ENCODE measurements around the gene OSMR. TPM values are rescaled to one million over a fixed set of nuclear protein-coding genes. Genes with fewer than 3 reads are reported as not detected.

Gene OSMR
- total and polyA plus RNA-seq, 2 donors (not counting 3 experiments of a cell fraction or from before 2014, with no cell fraction given) = 6.1 to 19.7 TPM

- ChIA-PET POLR2A (no interaction called here), CTCF (no interaction called here)
- intact Hi-C loops (cut with micrococcal nuclease) (no loop called here), dilution Hi-C loops (cut with MboI; ENCODE audit: extremely low pct_ligation_motif_present, low sequenced_read_pairs) (loop anchor here (25.0 kb wide), 1 partner anchor 388 kb away; no protein-coding TSS in a partner anchor)
- no TSS peak for BruUV-seq (replicated peaks)
- Histone ChIP-seq H4K20me1 (replicated peaks; ENCODE audit: control insufficient read depth, extremely low read depth, insufficient read depth, low read length) (no peaks in the 10 kb centered on the region), H3K4me3 (replicated peaks in 1 of 3; ENCODE audit: insufficient read depth in 1 of 3, low read depth in 1 of 3, low read length in 3 of 3) (no peak overlapping the region), H2AFZ (ENCODE audit: low read depth, low read length) (no peak overlapping the region), H3K9ac (replicated peaks; ENCODE audit: extremely low read depth, insufficient read depth, low read length) (no peak overlapping the region), H3K4me1 (ENCODE audit: control insufficient read depth, extremely low read depth, insufficient read depth, low read length) (peaks cover 8% of the 10 kb centered on the region), H3K27ac (ENCODE audit: insufficient read depth, low read depth, low read length) (no peak overlapping the region), H3K9me3 (replicated peaks; ENCODE audit: control insufficient read depth, insufficient read depth, low read length) (no peaks in the 10 kb centered on the region), H3K4me2 (ENCODE audit: insufficient read depth, low read length) (no peak overlapping the region), H3K79me2 (ENCODE audit: control insufficient read depth, insufficient read depth, low read length) (no peaks in the 10 kb centered on the region), H3K36me3 (ENCODE audit: control insufficient read depth in 2 of 2, extremely low read depth in 1 of 2, insufficient read depth in 2 of 2, low read length in 2 of 2) (no peaks in the 10 kb centered on the region), H3K9me1 (replicated peaks; ENCODE audit: control insufficient read depth, extremely low read depth, insufficient read depth, low read length) (no peaks in the 10 kb centered on the region), H3K27me3 (ENCODE audit: control insufficient read depth in 2 of 2, insufficient read depth in 2 of 2, low read length in 2 of 2) (no peaks in the 10 kb centered on the region)
- TF ChIP-seq, protein P1, sequence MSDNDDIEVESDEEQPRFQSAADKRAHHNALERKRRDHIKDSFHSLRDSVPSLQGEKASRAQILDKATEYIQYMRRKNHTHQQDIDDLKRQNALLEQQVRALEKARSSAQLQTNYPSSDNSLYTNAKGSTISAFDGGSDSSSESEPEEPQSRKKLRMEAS (IDR thresholded peaks at IDR 0.05; ENCODE audit: insufficient read depth, insufficient read length) = no peak
- TF ChIP-seq POLR2AphosphoS5 (IDR thresholded peaks at IDR 0.05; ENCODE audit: insufficient read depth, low read depth, low read length) (no peak), FOS (IDR thresholded peaks at IDR 0.05; ENCODE audit: borderline replicate concordance, insufficient read depth, low read length) (no peak), MYC (IDR thresholded peaks at IDR 0.05; ENCODE audit: low read depth, low read length) (no peak), GATA2 (IDR thresholded peaks at IDR 0.05; ENCODE audit: insufficient read depth, insufficient read length, low read depth, low read length) (no peak), EZH2 (IDR thresholded peaks at IDR 0.05; ENCODE audit: borderline replicate concordance, low read depth, low read length, severe bottlenecking) (no peak), JUN (IDR thresholded peaks at IDR 0.05; ENCODE audit: borderline replicate concordance, insufficient read depth, insufficient read length, low read depth) (no peak)
- TF ChIP-seq, protein P2, sequence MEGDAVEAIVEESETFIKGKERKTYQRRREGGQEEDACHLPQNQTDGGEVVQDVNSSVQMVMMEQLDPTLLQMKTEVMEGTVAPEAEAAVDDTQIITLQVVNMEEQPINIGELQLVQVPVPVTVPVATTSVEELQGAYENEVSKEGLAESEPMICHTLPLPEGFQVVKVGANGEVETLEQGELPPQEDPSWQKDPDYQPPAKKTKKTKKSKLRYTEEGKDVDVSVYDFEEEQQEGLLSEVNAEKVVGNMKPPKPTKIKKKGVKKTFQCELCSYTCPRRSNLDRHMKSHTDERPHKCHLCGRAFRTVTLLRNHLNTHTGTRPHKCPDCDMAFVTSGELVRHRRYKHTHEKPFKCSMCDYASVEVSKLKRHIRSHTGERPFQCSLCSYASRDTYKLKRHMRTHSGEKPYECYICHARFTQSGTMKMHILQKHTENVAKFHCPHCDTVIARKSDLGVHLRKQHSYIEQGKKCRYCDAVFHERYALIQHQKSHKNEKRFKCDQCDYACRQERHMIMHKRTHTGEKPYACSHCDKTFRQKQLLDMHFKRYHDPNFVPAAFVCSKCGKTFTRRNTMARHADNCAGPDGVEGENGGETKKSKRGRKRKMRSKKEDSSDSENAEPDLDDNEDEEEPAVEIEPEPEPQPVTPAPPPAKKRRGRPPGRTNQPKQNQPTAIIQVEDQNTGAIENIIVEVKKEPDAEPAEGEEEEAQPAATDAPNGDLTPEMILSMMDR (IDR thresholded peaks at IDR 0.05; ENCODE audit: extremely low read depth in 1 of 2, insufficient read depth in 1 of 2, low read depth in 1 of 2, low read length in 2 of 2) = no peak
- DNase-seq (ENCODE audit: low read depth, low spot score) (no peak), FAIRE-seq (no peak)
Observed at GRCh38 chr5:38824821-38825220, 21.0 kb upstream of the OSMR start.
